ENCODE data around the gene ZDHHC22.

DNA sequence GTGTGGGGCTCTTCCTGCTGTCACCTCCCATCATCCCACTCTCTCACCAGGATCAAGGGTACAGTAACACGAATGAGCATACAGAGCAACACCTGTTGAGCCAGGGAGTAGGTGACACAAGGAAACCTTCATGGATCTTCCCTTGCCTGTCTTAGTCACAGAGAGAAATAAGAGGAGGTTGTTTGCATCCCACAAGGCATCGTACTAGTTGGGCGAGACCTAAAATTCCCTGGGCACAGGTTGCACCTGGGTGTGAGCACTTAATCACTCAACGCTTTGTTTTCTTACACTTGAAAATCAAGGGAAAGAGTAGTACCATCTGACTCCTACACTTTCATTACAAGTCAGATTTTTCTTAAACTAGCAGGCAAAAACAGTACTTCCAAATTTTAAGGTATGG lies 27.0 kb downstream of the ZDHHC22 start:
- TF ChIP-seq, protein P1, sequence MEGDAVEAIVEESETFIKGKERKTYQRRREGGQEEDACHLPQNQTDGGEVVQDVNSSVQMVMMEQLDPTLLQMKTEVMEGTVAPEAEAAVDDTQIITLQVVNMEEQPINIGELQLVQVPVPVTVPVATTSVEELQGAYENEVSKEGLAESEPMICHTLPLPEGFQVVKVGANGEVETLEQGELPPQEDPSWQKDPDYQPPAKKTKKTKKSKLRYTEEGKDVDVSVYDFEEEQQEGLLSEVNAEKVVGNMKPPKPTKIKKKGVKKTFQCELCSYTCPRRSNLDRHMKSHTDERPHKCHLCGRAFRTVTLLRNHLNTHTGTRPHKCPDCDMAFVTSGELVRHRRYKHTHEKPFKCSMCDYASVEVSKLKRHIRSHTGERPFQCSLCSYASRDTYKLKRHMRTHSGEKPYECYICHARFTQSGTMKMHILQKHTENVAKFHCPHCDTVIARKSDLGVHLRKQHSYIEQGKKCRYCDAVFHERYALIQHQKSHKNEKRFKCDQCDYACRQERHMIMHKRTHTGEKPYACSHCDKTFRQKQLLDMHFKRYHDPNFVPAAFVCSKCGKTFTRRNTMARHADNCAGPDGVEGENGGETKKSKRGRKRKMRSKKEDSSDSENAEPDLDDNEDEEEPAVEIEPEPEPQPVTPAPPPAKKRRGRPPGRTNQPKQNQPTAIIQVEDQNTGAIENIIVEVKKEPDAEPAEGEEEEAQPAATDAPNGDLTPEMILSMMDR (IDR thresholded peaks at IDR 0.05): no peak
- no peak for TF ChIP-seq POLR2AphosphoS5 (IDR thresholded peaks at IDR 0.05)
- no peak for TF ChIP-seq POLR2A (IDR thresholded peaks at IDR 0.05)
- TF ChIP-seq EP300 (IDR thresholded peaks at IDR 0.05): no peak
